Measurements from ENCODE around the gene ACTL6B.

DNA sequence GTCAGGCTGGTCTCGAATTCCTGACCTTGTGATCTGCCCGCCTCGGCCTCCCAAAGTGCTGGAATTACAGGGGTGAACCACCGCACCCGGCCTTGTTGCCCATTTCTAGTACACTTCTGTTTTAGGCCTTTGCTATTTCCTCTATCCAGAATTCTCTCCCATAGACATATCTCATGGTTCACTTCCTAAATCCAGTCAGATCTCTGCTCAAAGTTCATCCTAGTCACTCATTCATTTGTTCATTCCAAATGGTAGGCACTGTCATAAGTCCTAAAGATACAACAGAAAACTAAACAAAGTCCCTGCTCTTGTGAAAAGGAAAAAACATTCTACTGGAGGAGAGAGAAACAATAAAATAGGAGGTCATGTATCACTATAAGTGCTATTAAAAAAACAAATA lies 46.3 kb downstream of the ACTL6B start:
- TF ChIP-seq, protein P1, sequence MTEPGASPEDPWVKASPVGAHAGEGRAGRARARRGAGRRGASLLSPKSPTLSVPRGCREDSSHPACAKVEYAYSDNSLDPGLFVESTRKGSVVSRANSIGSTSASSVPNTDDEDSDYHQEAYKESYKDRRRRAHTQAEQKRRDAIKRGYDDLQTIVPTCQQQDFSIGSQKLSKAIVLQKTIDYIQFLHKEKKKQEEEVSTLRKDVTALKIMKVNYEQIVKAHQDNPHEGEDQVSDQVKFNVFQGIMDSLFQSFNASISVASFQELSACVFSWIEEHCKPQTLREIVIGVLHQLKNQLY (CRISPR knock-in tag; IDR thresholded peaks at IDR 0.05) = no peak
- no peak for TF ChIP-seq NAIF1 (CRISPR knock-in tag; IDR thresholded peaks at IDR 0.05; ENCODE audit: borderline replicate concordance)
- TF ChIP-seq, protein P2, sequence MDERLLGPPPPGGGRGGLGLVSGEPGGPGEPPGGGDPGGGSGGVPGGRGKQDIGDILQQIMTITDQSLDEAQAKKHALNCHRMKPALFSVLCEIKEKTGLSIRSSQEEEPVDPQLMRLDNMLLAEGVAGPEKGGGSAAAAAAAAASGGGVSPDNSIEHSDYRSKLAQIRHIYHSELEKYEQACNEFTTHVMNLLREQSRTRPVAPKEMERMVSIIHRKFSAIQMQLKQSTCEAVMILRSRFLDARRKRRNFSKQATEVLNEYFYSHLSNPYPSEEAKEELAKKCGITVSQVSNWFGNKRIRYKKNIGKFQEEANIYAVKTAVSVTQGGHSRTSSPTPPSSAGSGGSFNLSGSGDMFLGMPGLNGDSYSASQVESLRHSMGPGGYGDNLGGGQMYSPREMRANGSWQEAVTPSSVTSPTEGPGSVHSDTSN (CRISPR knock-in tag; IDR thresholded peaks at IDR 0.05) = no peak
- no peak for TF ChIP-seq GLI4 (CRISPR knock-in tag; IDR thresholded peaks at IDR 0.05; ENCODE audit: borderline replicate concordance)
- TF ChIP-seq TAF15 (IDR thresholded peaks at IDR 0.05; ENCODE audit: low read depth, low read length, poor library complexity, severe bottlenecking) = no peak
- no peak for TF ChIP-seq NFRKB (IDR thresholded peaks at IDR 0.05)
- TF ChIP-seq JUN (CRISPR knock-in tag; IDR thresholded peaks at IDR 0.05) = no peak
